Calu3 (cell line): ENCODE results near the gene SLC44A5. TPM values are rescaled to one million over a fixed set of nuclear protein-coding genes. Genes with fewer than 3 reads are reported as not detected.

Experiments
- BruUV-seq: library from RNA; stranded (reverse); fragments of 400-500 nt; replicated peaks from 2 replicates; lab custom pipeline; 2021; lab: Mats Ljungman, UMichigan
- CTCF ChIA-PET: fragments of 300-600 bp; sonication (Branson Sonifier 250); formaldehyde crosslinking; loops from one replicate; lab custom pipeline; 2022; ENCODE audit warnings: antibody characterized with exemption; lab: Charles Lee
- DNase-seq: peaks from one replicate; pipeline ENCODE4 v3.0.0; 2022
- H3K27ac Mint-ChIP-seq: one replicate; pipeline ENCODE4 v1.8.0; 2022; ENCODE audit warnings: mixed read lengths; ENCODE audit not compliant: unreplicated experiment
- H3K27me3 Mint-ChIP-seq: one replicate; pipeline ENCODE4 v1.8.0; 2022; ENCODE audit warnings: mixed read lengths; ENCODE audit not compliant: unreplicated experiment
- H3K36me3 Mint-ChIP-seq: one replicate; pipeline ENCODE4 v1.8.0; 2022; ENCODE audit warnings: mild to moderate bottlenecking, moderate library complexity, mixed read lengths; ENCODE audit not compliant: insufficient read depth, unreplicated experiment
- H3K4me1 Mint-ChIP-seq: one replicate; pipeline ENCODE4 v1.8.0; 2022; ENCODE audit warnings: mild to moderate bottlenecking, low read depth, mixed read lengths; ENCODE audit not compliant: unreplicated experiment
- H3K4me3 Mint-ChIP-seq: one replicate; pipeline ENCODE4 v1.8.0; 2022; ENCODE audit warnings: mild to moderate bottlenecking, low read depth, moderate library complexity, mixed read lengths; ENCODE audit not compliant: unreplicated experiment
- H3K9me3 Mint-ChIP-seq: one replicate; pipeline ENCODE4 v1.8.0; 2022; ENCODE audit warnings: low read depth, mixed read lengths; ENCODE audit not compliant: unreplicated experiment
- intact Hi-C: fragments of 100-400 bp; cut with micrococcal nuclease; formaldehyde crosslinking; loops from one replicate; pipeline ENCODE4 v1.10.0; 2022; ENCODE audit not compliant: unreplicated experiment
- total RNA-seq: library from RNA; stranded (reverse); gene quantifications from 2 replicates; pipeline ENCODE4 v1.2.3, GENCODE V29; 2022
- TF ChIP-seq, protein P1 (sequence below): fragments of 200-600 bp; IDR thresholded peaks from one replicate; pipeline ENCODE4 v1.8.0; 2022; ENCODE audit warnings: antibody characterized with exemption; ENCODE audit not compliant: unreplicated experiment

Gene SLC44A5
- total RNA-seq, 1 experiment from 2014 or later: 5.8 TPM

DNA sequence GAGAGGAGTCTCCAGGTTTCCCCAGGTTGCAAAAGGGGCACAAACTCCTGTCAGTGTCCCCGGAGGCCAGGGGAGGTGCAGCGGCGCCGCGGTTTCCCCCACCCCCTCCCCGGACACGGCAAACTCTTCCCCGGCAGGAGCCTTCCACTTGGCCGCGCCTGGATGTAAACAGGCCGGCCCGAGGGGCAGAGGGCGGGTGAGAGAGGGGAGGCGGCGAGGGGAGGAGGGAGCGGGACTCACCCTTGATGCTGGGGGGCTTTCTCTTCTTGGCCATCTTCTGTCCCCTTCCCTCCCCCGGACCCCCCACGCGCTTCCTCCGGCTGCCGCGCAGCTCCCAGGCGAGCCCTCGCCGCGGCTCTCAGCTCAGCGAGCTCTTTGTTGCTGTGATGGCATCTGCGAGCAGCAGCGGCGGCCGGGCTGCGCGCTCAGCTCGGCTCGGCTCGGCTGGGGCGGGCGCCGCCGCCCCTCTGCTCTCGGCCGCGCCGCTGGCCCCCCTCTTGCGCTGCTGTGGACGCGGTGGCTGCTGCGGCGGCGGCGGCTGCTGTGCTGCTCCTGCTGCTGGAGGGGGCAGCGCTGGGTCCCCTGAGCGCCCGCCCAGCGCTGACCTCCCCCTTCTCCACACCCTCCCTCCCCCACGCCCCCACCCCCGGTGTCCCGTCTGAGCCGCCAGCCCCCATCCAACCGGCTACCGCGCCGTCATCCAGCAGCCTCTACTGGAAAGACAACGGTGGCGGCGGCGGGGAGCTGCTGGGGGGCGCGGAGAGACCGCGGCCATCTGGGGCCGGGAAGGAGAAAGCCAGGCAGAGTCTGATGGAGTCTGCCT is 4.9 kb upstream of the SLC44A5 start:
- H3K4me1 Mint-ChIP-seq: peaks cover 9% of the 10 kb centered on the region
- TF ChIP-seq, protein P1, sequence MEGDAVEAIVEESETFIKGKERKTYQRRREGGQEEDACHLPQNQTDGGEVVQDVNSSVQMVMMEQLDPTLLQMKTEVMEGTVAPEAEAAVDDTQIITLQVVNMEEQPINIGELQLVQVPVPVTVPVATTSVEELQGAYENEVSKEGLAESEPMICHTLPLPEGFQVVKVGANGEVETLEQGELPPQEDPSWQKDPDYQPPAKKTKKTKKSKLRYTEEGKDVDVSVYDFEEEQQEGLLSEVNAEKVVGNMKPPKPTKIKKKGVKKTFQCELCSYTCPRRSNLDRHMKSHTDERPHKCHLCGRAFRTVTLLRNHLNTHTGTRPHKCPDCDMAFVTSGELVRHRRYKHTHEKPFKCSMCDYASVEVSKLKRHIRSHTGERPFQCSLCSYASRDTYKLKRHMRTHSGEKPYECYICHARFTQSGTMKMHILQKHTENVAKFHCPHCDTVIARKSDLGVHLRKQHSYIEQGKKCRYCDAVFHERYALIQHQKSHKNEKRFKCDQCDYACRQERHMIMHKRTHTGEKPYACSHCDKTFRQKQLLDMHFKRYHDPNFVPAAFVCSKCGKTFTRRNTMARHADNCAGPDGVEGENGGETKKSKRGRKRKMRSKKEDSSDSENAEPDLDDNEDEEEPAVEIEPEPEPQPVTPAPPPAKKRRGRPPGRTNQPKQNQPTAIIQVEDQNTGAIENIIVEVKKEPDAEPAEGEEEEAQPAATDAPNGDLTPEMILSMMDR: no peak

DNA sequence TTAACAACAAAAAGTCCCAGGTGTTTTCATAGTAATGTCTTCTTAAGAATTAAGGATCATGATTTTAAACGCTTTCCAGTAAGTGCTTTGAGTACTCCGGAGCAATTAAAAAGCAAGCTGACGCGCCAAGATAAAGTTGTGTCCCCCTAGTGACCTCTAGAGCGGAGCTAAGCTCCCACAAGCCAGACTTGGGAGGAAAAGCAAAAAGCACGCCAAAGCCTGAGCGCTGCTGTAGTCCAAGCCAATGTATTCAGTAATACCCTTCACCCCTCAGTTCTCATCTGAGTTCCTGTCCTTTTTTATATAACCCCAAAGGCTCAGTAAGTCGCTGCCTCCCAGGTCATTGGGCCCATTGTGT is 3.5 kb upstream of the SLC44A5 start:
- CTCF ChIA-PET: interaction anchor here (0.6 to 1.6 kb wide), 3 partner anchors 32 to 348 kb away, joined by 3 to 7 read pairs (median 6); no protein-coding TSS in a partner anchor
- DNase-seq: peak; percentile 3
- Mint-ChIP-seq H3K36me3 (peaks cover 10% of the 10 kb centered on the region), H3K27ac (no peak overlapping the region), H3K27me3 (peaks cover 19% of the 10 kb centered on the region), H3K4me3 (peak overlapping the region; percentile 75), H3K9me3 (no peaks in the 10 kb centered on the region), H3K4me1 (peaks cover 9% of the 10 kb centered on the region)
- TF ChIP-seq, protein P1: no peak
- no TSS peak for BruUV-seq
- intact Hi-C loops: no loop called here

More for the DNA sequence above, 4.9 kb upstream of the SLC44A5 start:
- CTCF ChIA-PET: interaction anchor here (0.6 to 1.6 kb wide), 2 partner anchors 33 to 644 kb away, joined by 3 to 6 read pairs; no protein-coding TSS in a partner anchor
- no peak overlapping the region for H3K27ac Mint-ChIP-seq
- intact Hi-C loops: loop anchor here (5.0 kb wide), 2 partner anchors 114 to 184 kb away; no protein-coding TSS in a partner anchor
- no TSS peak for BruUV-seq
- peaks cover 10% of the 10 kb centered on the region for H3K36me3 Mint-ChIP-seq
- DNase-seq: peak; percentile 27
- H3K27me3 Mint-ChIP-seq: peaks cover 19% of the 10 kb centered on the region
- no peaks in the 10 kb centered on the region for H3K9me3 Mint-ChIP-seq
- H3K4me3 Mint-ChIP-seq: peak overlapping the region; percentile 75

DNA sequence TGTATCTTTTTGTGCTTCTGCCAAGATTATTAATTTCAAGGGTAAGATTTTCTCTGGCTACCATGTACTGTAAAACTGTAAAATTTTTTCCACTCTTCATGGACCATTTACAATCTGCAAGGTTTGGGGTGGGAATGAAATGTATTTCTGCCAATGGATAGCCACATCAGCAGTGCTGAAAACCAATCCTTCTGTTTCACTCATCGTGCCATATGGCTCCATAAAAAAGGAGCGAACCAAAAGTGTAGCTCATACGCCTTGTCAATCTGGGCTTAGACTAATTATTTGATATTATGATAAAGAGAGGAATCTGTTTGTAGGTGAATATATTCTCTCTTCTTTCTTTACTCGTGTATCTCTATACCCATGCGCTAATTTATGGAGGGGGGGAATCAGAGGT is 3.0 kb upstream of the SLC44A5 start:
- no peak for DNase-seq
- Mint-ChIP-seq H3K4me1 (peaks cover 9% of the 10 kb centered on the region), H3K36me3 (peaks cover 10% of the 10 kb centered on the region), H3K4me3 (no peak overlapping the region), H3K9me3 (no peaks in the 10 kb centered on the region), H3K27me3 (peaks cover 19% of the 10 kb centered on the region), H3K27ac (no peak overlapping the region)
- intact Hi-C loops: no loop called here
- TF ChIP-seq, protein P1: no peak
- CTCF ChIA-PET: interaction anchor here (1.6 kb wide), 2 partner anchors 31 to 348 kb away, joined by 6 to 7 read pairs; no protein-coding TSS in a partner anchor
- no TSS peak for BruUV-seq

DNA sequence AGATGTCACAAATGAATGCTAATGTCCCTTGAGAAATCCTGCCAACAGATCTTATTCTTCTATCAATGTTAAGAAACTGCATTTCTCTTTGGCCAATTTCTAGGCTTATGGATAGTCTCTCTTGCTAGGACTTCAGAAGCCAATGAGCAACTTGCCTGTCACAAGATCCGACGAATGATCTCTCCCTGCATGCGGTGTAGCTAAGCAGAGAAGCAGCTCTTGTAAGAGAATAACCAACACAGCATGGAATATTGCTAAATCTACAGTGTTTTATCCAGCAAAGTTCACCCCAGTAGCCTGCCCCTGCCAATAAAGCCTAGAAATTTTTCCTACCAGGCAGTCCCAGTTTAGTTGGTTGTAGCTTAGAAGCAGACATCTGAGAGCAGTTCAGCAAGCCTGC is 2.1 kb upstream of the SLC44A5 start:
- peaks cover 10% of the 10 kb centered on the region for H3K36me3 Mint-ChIP-seq
- TF ChIP-seq, protein P1: no peak
- intact Hi-C loops: no loop called here
- H3K27ac Mint-ChIP-seq: no peak overlapping the region
- CTCF ChIA-PET: no interaction called here
- no peak overlapping the region for H3K4me3 Mint-ChIP-seq
- BruUV-seq: no TSS peak
- no peaks in the 10 kb centered on the region for H3K9me3 Mint-ChIP-seq
- no peak for DNase-seq
- peaks cover 9% of the 10 kb centered on the region for H3K4me1 Mint-ChIP-seq
- peaks cover 19% of the 10 kb centered on the region for H3K27me3 Mint-ChIP-seq
